GM12801 (cell line): Measurements from ENCODE around the gene TBCD.

ENCODE experiments used
- CTCF ChIP-seq: IDR thresholded peaks from one replicate; pipeline ENCODE4 v1.5.1; 2011; ENCODE audit warnings: control low read depth; ENCODE audit not compliant: insufficient read length; ENCODE audit errors: extremely low read depth

TBCD gene

DNA sequence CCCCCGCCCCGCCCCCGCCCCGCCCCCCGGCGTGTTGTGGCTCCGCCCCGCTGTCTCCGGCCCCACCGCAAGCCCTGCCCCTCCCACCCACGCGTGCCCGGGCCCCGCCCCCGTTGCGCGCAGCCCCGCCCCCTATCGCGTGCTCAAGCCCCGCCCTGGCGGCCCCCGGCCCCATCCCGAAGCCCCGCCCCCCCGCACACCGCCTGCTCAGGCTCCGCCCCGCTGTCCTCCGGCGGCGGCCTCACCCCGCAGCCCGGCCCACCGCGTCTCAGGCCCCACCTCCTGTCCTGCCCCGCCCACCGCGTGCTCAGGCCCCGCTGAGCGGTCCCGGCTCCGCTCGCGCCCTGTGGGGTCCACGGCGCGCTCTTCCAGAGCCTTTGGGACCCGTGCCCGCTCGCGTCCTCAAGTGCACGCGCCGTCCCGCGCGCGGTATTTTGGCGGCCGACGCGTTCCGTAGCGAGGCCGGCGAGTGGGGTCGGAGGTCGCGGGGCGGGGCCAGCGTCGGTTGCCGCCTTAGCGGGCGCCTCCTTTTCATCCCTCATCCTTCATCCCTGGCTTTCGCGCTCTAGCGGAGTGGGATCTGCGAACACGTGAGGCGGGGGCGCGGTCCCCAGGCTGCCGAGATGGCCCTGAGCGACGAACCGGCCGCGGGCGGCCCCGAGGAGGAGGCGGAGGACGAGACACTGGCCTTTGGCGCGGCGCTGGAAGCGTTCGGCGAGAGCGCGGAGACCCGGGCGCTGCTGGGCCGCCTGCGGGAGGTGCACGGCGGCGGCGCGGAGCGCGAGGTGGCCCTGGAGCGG, at the start of gene TBCD:
TSS of gene TBCD (plus strand) at position 495 of the 800 bp plus-strand sequence. CDS start at position 624, 129 bp downstream.
- TF ChIP-seq CTCF: no peak

DNA sequence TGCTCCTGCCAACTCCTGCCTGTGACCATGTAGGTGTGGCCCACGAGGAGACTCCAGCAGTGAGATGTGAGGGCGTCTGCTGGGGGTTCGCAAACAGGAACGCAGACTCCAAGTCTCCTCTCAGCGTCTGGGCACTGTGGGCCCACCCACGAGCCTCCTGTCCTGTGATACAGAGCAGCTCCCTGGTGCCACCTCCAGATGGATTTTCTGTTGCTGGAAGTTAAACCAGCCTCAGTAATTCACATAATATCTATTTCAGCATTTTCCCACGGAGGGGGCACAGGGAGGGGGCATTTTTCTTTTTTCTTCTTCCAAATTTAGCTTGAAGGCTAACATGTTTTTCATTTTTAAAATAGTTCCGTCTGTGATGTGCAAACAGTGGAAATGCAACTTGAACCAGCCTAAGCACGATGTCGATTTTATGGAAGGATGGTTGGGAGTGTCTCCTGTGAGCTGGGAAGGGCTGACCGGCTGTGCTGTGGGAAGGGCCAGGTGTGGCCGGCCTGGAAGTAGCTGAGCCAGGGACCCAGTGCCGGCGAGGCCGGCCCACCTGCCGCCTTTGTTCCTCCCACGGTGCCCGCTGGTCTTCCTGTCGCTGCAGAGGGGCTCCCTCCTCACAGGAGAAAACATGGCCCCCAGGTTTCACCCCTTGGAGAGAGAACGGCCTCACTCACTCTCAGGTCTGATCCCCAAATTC, 49.5 kb upstream of the TBCD start:
- no peak for TF ChIP-seq CTCF

- no peak for TF ChIP-seq CTCF
Observed at GRCh38 chr17:82703036-82703745, 48.7 kb upstream of the TBCD start.

DNA sequence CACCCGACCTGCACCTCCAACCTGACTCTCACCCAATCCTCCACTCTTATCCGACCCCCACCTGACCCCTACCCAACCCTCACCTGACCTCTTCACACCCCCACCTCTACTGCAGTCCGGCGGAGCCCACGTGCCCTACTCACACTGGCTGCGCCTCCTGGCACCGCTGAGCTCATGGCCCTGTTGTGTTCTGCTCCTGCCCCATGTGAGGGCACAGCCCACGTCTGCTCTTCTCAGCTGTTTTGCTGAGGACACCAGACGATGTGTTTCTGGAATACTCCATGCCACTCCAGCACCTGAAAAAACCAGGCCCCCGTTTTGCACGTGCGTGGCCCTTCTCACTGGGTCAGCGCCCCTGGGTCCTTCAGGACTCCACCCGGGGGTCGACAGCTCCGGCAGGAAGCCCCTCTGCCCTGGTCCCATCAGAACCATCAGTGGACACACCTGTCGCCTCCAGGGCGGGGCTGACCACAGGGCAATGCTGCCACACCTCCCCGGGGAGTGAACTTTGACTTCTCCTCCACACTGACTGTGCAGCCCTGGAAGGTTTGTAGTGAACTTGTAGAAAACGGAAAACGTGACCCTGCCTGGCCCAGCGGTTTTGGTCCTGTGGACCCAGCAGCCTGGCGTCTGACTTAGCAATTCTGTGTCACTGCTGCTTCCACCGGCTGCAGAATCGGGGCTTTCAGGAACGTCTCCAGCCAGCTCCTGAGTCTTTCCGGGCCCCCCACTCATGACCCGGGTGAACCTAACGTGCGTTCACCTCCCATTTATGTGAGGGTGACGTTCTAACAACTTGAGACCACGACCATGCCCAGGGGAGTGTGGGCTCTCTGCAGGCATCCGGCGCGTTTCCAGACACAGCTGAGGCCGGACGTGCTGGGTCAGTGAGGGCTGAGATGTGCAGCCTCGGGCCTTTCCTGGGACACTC, 47.7 kb upstream of the TBCD start:
- TF ChIP-seq CTCF: no peak

DNA sequence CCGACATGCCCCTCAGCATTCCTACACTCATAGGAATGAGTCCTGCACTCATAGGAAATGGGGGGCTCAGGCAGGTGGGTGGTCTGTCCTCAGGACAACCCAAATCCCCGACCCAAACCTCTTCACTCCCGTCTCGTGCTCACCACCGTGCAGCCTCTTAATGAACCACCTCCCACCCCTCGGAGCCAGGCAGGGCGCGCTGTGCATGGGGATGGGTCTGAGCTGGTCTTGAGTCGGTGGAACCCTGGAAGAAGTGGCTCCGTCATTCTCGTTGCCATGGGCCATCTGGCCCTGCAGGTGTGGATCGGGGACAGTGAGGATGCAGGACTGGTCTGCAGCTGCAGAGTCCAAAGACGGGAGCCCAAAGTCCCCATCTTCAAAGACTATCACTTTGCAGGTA, 47.0 kb upstream of the TBCD start:
- TF ChIP-seq CTCF: no peak

GRCh38 chr17:82705756-82706155, 46.1 kb upstream of the TBCD start:
- TF ChIP-seq CTCF: no peak
